Glomerular visceral epithelial cell (primary cell): ENCODE data around the gene ENC1.

Experiments used
- DNase-seq: peaks from one replicate; pipeline ENCODE4 v3.0.0-alpha.2; 2016; ENCODE audit errors: extremely low spot score

ENC1 gene

GRCh38 chr5:74608736-74609601 lies 31.6 kb downstream of the ENC1 start:
- no peak for DNase-seq

- no peak for DNase-seq
These were observed 34.8 kb downstream of the ENC1 start for GRCh38 chr5:74605759-74606158.

GRCh38 chr5:74603376-74603775 lies 37.2 kb downstream of the ENC1 start:
- no peak for DNase-seq

- DNase-seq, result no peak
These were observed 41.4 kb downstream of the ENC1 start for GRCh38 chr5:74599148-74599547.

GRCh38 chr5:74598731-74599130 lies 41.8 kb downstream of the ENC1 start:
- DNase-seq, result no peak

GRCh38 chr5:74596927-74597326 lies 43.6 kb downstream of the ENC1 start:
- DNase-seq, result peak; percentile 14

GRCh38 chr5:74595143-74595925 lies 45.2 kb downstream of the ENC1 start:
- peak; percentile 68 for DNase-seq

GRCh38 chr5:74594137-74595040 lies 46.1 kb downstream of the ENC1 start:
- DNase-seq, result peak; percentile 12

GRCh38 chr5:74589204-74590056 lies 51.1 kb downstream of the ENC1 start:
- no peak for DNase-seq

- no peak for DNase-seq
These were observed 52.1 kb downstream of the ENC1 start for GRCh38 chr5:74588415-74588814.

- DNase-seq, result no peak
These were observed 52.6 kb downstream of the ENC1 start for GRCh38 chr5:74587890-74588289.

GRCh38 chr5:74587300-74587699 lies 53.2 kb downstream of the ENC1 start:
- DNase-seq, result no peak

GRCh38 chr5:74586856-74587255 lies 53.7 kb downstream of the ENC1 start:
- no peak for DNase-seq

GRCh38 chr5:74582853-74583252 lies 57.7 kb downstream of the ENC1 start:
- no peak for DNase-seq

GRCh38 chr5:74581988-74582365 lies 58.6 kb downstream of the ENC1 start:
- no peak for DNase-seq

- no peak for DNase-seq
These were observed 59.8 kb downstream of the ENC1 start for GRCh38 chr5:74580729-74581109.

GRCh38 chr5:74579215-74579614 lies 61.3 kb downstream of the ENC1 start:
- DNase-seq, result peak; percentile 83

GRCh38 chr5:74578356-74579044 lies 62.0 kb downstream of the ENC1 start:
- DNase-seq, result no peak
